ENCODE measurements around the gene CNNM4.
A peak's percentile ranks its signal among the peaks of the same experiment; 100 is the strongest.

Gene CNNM4

DNA sequence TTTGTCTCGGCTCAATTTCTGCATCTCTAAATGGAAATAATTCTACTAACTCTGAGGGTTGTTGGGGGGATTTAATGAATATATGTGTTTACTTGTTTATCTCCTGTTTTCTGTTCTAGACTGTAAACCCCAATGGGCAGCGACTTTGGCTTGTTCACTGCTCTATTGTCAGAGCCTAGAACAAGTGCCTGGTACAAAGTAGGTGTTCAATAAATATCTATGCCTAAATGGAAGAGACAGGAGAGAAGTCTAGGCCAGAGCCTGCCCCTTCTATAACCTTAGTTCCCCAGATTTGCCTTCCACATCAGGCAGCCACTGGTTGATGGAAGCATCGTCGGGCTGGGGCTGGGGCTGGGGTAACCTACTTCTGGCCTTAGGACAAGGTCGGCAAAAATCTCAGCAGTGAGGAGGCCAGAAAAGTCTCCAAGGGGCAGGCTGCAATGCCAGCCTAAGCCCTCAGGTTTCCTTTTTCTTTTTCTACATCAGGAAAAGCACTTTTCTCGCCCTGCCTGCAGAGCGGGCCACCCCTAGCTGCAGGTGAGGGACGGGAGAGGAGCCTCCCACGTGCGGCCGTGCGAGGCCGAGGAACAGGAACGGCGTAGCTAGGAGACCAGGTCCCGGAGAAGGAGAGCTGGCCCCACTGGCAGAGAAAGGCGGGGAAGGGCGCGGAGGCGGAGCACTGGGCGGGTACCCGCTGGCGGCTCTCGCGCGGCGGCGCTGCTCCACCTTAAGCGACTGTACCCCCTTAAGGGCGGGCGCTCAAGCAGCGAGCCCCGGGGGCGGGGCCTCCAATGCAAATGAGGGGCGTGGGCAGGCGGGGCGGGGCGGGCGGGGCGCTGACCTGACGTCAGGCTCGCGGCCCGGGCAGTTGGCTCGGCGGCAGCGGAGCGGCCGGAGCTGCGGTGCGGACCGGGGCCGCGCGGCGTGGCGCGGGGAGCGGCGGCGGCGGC lies at the start of gene CNNM4:
TSS of gene CNNM4 (plus strand) at position 867 of the 950 bp plus-strand sequence. CDS start 98 bp downstream, outside the sequence.
- DNase-seq: peak; percentile 54

DNA sequence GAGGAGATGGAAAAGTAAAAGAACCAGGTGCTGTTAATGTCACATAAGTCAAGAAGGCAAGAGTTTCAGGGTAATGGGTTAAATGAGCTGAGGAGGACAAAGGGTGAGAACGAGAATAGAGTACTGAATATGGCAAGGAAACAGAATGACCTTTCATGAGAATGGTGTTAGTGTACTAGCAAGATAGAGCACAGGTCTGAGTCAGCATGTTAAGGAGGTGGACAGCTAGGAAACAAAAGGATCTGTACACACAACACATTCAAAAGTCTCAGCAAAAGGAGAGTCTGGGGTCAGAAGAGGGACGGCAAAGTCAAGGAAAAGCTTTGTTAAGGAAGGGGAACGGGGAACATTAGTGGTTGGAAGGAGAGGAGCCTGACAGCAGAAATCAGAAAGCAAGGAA lies 49.7 kb upstream of the CNNM4 start:
- DNase-seq: no peak

DNA sequence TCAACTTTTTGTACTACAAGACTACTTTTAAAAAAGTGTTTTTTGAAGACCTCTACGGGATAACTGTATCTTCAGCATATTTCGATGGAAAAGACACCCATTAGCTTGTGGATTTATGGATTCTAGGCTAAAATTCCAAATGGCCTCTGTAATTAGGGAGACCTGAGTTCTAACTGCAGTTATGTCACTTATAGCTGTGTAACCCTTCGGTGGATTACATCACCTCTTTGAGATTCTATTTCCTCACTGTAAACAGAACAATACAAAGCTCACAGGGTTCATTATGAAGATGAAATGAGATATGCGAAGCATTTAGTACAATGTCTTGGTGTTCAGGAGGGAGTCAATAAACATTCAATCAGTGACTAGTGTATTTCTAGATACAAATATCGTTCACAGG lies 45.0 kb upstream of the CNNM4 start:
- DNase-seq: no peak

DNA sequence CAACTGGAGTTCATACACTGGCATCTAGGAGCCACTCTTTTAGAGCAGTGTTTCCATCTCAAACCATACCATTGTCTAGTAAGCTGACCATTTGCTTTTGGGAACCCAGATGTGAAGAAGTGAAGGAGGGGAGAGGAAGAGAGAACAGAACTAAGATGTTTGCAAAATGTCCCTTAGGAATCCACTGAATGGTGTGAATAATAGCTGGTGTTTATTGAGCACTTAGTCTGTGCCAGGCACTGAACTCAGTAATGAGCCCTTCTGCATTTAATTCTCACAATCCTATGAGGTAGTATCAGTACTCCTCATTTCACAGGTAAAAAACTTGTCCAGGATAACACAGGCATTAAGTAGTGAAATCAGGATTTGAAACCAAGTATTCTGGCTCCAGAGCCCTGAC lies 44.3 kb upstream of the CNNM4 start:
- no peak for DNase-seq

DNA sequence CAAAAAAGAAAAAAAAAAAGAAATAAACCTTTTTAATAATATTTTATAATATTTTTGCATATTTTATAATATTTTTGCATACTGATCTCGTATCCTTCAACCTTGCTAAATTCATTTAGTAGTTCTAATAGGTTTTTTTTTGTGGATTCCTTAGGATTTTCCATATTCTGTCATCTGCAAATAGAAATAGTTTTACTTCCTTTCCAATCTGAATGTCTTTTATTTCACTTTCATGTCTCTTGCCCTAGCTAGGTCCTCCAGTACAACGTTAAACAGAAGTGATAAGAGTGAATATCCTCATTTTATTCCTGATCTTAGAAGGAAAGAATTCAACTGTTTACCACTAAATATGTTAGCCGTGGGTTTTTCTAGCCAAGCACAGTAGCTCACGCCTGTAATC lies 34.6 kb upstream of the CNNM4 start:
- DNase-seq: no peak

DNA sequence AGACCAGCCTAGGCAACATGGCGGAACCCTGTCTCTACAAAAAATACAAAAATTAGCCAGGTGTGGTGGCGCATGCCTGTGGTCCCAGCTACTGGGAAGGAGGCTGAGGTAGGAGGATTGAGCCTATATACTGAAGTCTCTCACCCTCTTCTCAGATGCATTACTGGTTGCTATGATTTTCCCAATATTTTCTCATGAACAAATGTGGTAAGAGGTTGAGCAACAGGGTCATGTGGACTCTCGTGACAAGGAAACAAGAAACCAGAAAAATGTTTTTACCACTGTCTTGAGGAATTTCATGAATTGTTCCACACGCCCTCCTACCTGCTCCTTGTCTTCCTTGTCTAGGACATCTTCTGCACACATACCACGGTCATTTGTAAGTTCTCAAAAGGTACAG lies 33.3 kb upstream of the CNNM4 start:
- no peak for DNase-seq

DNA sequence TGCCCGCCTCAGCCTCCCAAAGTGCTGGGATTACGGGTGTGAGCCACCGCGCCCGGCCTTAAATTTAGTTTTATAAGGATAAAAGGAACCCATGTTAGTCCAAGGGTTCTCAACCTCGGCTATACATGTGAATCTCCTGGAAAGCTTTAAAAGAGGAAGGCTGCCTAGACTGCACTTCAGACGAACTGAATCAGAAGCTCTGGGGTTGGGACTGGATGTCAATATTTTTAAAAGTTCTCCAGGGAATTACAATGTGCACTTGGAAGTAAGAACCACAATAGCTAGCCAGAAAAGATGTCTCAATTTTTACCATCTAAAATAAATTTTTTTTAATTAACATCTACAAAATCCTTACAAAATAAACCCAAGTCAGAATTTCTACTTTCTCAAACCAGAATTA lies 31.0 kb upstream of the CNNM4 start:
- DNase-seq: no peak

DNA sequence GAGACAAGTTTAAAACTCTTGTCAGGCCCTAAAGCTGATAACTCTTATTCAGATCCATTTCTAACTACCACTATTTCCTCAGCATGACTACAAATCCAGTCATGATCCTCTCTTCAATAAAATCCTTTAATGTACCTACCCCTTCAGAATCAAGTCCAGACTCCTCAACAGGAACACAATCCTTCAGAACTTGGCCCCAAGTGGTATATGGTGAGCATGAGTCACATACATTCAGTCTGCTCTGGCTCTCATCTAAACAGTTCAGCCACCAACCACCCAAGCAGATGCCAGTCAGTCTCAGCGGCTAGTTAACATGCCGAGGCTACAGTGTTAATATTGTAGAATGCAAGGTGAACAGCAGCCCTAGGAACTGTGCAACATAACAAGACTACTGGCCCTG lies 30.5 kb upstream of the CNNM4 start:
- DNase-seq: no peak

DNA sequence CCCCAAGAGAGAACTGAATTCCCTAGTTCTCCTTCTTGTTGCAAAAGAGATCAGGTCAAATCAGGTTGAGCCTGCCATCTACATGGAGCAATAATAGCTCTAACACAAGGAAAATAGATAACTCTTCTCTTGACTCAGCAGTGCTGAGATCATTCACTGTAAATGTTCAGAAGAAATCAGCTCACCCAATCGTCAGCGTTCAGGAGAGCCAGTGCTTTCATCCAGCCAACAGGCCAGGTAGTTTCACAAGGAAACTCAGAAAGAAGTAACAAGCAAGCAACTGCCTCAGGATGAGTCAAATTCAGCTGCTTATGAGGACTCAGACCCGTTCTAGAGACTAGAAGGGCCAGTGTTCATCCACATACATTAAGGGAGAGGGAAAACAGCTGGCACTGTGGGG lies 26.8 kb upstream of the CNNM4 start:
- DNase-seq: no peak

DNA sequence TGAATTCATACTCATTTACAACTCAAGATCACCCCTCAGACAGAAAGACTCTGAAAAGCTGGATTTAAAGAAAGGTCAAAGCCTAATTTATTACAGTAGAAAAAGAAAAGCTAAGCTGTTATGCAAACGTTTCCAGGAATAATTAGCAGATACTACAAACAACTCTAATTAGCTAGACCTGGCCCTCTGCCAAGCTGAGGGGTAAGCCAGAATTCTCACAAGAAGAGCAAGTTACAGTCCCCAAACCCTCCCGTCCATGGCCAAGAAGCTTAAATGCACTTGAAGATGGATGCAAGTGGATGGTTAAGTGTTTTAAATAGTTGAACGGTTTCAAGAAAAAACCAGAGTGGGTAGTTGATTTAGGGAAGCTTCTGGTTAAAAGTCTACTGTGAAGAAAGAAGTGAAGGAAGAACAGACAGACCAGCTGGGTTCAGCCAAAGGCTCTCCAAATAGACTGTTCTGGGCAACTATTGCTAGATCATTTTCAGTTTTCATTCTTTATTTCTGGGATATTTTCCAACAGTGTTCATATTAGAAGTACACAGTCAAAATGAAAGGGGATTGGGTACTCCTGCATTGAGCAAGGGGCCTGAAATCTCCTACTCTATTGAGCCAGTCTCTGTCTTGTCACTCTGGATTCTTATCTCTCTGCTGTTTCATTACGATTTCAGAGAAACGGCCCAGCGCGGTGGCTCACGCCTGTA lies 25.7 kb upstream of the CNNM4 start:
- DNase-seq: no peak

DNA sequence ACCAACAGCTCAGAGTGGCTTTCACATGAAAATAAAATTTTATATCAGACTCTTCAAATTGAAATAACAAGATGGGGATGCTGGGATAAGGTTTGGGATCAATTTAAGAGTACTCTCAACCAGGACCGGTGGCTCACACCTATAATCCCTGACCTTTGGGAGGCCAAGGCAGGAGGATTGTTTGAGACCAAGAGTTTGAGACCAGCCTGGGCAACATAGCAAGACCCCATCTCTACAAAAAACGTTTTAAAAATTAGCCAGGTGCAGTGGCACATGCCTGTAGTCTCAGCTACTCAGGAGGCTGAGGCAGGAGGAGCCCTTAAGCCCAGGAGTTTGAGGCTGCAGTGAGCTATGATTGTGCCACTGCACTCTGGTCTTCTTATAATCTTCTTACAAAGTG lies 23.5 kb upstream of the CNNM4 start:
- DNase-seq: no peak

DNA sequence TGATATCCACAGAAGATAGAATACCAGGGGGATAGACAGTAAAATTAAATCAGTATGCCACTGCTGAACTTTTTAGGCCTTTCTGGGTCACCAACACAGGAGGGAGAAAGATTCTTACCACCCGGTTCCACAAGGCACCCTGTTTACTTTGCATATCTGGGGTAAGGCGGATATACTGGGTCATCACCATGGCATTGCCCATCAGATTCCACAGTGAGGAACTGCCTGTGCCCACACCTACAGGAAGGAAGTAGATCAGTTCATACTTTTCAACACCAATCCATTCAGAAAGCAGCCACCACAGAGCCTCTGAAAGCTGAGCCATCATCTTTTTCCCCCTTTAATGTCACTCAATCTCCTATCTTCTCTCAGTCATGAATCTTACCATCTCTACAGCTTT lies 22.9 kb upstream of the CNNM4 start:
- no peak for DNase-seq

DNA sequence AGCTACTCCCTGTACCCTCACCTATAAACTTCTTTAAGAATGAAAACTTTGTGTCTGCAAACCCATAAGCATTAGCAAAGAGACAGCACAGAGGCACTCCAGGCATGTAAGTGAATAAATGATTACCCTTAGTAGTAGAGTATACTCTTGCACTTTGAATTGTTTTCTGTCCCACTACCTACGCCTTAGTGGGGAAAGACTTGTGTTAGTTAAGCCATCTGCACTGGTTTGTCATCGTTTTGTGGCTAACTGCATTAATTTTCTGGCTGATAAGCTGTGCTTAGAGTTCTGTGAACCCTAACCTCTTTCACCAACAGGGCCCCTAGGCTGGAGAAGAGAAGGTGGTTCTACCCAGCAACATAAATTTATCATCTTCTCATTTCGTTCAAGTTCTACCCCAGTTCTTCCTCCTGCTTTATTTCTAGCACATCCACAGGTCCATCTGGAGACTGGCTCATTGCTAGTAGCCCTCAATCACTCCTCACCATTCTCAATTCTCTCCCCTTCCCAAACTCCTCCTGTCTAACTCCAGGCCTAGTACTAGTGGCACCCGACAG lies 21.5 kb upstream of the CNNM4 start:
- no peak for DNase-seq

DNA sequence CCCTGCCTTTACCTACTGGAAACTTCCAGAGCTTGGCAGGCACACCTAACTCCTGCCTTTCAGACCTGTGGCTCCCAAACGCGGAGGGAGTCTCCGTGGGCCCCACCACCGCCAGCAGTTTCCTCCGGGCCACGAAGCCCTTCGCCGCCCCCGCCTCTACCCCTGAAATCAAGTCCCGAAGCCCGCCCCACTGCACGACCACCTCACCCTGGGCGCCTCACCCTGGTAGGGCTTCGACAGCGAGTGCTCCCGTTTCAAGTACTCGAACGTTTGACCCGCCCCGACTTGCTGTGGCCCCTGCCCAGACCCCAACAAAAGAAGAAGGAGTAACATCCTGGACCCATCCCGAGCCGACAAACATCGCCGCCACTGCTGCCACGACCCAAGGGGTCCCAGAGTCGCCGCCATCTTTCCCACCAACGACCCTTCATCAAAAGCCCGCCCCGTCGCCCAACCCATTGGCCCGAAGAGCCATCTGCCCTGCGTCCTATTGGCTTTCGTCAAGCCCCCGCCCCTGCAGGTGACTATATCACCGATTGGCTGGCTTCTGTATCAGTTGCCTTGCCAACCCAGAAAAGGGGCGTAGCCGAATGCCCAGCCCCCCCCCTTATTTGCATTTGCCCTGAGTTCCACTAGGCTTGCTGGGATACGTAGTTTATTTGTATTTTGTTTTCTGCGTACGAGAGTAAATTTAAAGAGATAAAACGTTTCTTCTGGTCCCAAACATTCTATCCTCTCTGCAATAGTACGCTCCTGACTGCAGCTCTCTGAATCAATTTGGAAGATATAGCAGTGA lies 20.9 kb upstream of the CNNM4 start, which contains the start of gene LMAN2L:
TSS of gene LMAN2L (minus strand) at position 432 of the 796 bp plus-strand sequence. CDS start at position 408, 24 bp downstream.
- DNase-seq: peak; percentile 78

DNA sequence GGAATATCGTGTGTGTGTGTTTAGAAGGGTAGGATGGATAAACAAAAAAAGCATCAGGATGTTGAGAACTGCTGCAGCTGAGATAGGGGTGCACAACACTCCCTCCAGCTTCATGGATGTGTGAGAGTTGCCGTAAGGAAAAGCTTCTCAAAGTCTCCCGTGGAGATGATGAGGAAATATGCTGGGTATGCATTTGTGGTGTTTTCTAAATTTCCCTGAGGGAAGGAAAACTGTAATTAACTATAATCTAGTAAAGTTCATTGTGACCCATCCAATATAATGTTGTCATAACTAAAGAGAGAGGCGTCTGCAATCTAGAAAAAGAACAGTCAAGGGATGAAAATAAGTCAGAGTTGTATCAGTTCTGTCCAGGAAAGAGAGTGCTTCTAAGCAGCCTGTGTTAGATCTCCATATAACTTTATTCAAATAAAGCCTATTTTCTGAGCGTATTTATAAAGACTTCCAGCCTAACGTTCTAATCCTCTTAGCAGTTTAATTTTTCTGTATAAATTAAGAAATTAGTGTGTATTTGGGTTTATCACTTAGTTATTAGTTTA lies 13.6 kb upstream of the CNNM4 start:
- no peak for DNase-seq

DNA sequence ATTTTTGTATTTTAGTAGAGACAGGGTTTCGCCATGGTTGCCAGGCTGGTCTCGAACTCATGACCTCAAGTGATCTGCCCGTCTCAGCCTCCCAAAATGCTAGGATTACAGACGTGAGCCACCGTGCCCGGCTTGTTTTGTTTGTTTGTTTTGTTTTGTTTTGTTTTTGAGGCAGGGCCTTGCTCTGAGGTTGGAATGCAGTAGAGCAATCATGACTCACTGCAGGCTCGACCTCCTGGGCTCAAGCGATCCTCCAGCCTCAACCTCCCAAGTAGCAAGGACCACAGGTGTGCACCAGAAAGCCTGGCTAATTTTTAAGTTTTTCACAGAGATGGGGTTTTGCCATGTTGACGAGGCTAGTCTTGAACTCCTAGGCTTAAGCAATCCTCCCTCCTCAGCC lies 8.9 kb upstream of the CNNM4 start:
- no peak for DNase-seq

DNA sequence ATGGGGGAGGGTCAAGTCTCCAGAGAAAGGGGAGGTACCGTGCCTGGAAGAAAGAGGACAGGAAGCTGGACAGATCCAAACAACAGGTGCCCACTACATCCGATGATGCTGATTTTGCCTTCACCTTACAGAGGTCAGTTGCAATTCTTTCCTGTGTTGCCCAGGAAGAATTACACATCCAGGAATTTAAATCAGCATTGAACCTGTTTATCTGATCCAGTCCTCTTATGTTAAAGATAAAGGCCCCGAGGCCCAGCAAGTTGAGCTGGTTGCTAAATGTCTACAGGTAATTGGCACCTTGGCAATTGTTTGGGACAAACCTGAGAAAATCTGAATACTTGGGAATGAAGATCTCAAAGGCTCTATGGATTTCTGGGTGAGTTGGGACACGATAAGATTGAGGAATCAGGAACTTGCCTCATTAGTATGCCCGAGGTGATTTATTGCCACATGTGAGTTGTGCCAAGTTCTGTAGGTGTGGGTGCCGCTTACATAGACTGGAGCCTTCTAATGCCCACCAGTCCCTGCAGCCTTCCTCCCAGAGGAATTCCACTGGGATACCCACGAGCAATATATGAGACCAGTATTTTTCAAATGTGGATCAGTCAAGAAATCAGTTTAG lies 6.9 kb upstream of the CNNM4 start:
- no peak for DNase-seq

DNA sequence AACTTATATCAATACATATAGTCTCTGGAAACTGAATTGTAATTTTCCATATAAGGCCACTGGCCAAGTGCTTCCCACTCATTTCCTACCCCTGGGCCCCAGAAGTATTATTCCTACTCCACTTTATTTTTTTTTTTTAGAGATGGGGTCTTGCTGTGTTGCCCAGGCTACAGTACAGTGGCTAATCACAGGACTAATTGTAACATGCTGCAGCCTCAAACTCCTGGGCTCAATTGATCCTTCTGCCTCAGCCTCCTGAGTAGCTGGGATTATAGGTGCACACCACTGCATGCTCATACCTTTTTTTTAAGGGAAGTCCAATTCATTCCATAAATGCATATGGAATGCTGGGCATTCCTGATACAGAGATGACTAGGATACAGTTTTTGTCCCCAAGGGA lies 6.4 kb upstream of the CNNM4 start:
- DNase-seq: no peak

DNA sequence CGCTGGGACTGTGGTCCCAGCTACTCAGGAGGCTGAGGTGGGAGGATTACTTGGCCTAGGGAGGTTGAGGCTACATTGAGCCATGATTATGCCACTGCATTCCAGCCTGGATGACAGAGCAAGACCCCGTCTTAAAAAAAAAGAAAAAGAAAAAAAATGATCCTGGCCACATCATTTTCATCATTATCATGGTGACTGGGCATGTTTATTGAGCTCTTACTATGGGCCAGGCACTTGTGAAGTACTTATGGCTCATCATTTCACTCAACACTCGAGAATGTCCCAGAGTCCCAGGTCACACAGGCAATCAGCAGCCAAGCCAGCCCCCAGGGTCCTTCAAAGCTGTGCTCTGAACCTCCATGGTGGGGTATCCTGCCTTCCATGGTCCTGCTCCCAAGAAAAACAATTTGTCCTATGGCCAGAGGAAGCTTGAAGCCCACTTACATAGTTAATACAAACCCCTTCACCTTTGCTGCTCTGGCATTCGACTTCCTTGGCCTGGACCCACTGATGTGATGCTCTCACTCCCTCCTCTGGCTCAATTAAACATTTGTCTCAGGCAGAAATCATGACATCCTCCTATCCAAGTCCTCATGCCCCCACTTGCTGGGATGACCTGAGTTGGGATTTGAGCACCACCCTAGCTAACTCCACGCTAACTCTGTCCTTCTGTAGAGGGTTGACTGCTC lies 3.8 kb upstream of the CNNM4 start:
- no peak for DNase-seq

DNA sequence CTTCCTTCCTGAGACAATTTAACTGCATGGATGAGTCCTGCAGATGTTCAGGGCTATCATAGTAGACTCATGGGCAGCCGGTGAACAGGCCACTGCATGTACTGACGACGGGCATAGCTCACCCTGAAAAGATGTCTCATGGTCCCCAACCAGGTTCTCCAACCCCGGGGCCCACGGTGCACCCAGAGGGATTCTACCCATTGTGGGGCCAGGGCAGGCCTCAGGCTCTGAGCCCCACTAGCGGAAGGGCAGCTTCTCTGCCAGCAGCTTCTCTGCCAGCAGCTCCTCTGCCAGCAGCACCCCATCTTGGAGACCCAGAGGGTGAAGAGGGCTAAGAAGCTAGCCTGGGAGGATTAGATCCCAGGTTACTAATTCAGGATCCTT lies 3.2 kb upstream of the CNNM4 start:
- DNase-seq: no peak

DNA sequence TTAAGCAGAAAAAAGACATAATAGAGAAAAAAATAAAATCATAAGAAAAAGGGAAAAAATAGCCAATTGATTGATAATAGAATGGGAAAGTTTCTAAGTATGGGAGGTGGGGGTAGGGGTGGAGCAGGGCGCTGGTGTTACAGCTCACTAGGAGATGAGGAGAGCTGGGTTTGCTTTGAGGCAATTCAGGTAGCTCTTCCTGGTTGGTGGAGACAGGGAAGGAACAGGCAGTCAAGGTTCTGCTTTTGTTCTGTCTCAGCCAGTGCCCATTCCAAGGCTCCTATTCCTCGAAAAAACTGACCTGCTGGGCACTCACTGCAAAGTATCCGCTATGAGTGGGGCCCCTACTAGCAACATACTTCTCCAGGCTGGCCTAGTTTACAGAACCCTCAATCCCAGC lies 1.7 kb upstream of the CNNM4 start:
- no peak for DNase-seq

DNA sequence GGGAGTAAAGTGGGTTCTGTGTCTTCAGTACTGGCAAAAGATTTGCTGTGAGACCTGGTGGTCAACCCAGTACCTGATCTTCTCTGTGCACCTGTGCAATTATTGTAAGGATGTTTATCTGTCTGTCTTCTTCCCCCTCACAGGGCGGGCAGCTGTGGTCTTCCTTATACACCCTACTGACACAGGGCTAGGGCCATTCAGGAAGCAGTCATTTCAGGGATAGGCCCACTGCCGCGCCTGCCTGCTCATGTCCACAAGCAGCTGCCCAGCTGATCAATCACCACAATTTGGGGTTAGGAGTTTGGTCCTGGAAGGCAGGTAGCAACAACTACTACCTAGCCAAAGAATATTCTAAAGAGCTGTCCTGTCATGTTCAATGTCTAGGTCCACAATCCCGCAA lies 1.2 kb upstream of the CNNM4 start:
- no peak for DNase-seq
